HG02943 (cell line): Measurements from ENCODE around the gene NUP50.
"Not testable (repeated sequence)": the region's sequence is repeated elsewhere in the genome, so short reads cannot be mapped to it uniquely, and the experiment has no call there.

Experiments
- ATAC-seq: cut with Tn5 transposase; IDR thresholded peaks from one replicate; pipeline ENCODE4 v1.9.1; 2021; ENCODE audit warnings: mild to moderate bottlenecking, low read depth, moderate library complexity; ENCODE audit not compliant: unreplicated experiment

Gene NUP50

DNA sequence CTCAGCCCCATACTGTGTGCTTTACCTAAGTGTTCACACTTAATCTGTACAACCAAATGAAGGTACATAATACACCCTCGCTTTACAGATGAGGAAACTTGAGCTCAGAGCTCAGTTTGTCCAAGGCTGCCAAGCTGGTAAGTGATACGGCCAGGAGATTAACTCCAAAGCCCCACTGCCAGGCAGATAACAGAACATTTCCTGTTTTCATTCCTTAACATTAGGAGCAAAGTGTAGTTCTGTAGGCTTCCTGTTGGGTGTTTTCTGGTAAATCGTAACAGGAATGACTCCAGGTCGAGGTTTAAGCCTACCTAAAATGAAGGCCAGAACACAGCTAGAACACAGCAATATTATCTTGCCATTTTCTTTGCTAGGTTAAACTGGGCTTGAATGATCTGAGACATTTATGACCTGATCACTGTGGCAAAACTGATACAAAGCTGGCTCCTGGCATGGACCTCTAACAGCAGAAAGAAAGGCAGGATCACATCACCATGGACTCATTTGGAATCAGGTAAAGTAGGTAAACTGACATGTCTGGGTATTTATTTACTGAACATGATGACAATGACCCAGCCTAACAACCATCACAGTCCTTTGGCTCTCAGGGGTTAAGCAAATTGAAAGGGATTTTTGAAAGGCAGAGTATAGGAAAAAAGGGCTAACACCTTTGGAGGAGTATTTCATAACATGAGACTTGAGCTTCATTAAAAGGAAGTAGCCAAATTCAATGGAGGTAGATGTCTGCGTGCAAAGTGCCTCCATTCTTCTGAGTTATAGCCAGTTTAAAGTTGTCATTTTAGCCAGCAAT is 3.9 kb upstream of the NUP50 start:
- ATAC-seq, result no peak

GRCh38 chr22:45162531-45162930 is 1.2 kb upstream of the NUP50 start:
- ATAC-seq, result no peak

- no peak for ATAC-seq
Measured at GRCh38 chr22:45163099-45163450, 650 bp upstream of the NUP50 start.

GRCh38 chr22:45164270-45165088 is 754 bp downstream of the NUP50 start:
- ATAC-seq, result peak; percentile 35

DNA sequence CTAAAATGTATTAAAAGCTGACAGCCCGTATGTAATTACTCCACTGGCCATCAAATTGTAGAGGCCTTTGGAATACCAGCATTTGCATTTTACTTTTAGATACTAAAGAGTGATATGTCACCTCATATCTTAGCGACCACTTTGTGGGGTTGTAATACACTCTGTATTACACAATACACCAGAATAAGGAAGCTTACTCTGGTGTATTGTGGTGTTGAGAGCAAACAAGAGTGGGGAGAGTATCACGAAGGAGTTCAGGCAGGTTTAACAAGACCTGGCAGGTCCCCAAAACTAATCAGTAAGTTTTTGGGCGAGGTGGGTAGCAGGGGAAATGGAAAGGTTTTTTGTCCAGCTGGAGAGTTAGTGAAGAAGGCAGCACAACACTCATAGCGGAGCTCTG is 3.2 kb downstream of the NUP50 start:
- no peak for ATAC-seq

- no peak for ATAC-seq
Measured at GRCh38 chr22:45169591-45170466, 6.1 kb downstream of the NUP50 start.

GRCh38 chr22:45171830-45172229 is 8.1 kb downstream of the NUP50 start:
- ATAC-seq, result no peak

- no peak for ATAC-seq
Measured at GRCh38 chr22:45172881-45173585, 9.3 kb downstream of the NUP50 start.

DNA sequence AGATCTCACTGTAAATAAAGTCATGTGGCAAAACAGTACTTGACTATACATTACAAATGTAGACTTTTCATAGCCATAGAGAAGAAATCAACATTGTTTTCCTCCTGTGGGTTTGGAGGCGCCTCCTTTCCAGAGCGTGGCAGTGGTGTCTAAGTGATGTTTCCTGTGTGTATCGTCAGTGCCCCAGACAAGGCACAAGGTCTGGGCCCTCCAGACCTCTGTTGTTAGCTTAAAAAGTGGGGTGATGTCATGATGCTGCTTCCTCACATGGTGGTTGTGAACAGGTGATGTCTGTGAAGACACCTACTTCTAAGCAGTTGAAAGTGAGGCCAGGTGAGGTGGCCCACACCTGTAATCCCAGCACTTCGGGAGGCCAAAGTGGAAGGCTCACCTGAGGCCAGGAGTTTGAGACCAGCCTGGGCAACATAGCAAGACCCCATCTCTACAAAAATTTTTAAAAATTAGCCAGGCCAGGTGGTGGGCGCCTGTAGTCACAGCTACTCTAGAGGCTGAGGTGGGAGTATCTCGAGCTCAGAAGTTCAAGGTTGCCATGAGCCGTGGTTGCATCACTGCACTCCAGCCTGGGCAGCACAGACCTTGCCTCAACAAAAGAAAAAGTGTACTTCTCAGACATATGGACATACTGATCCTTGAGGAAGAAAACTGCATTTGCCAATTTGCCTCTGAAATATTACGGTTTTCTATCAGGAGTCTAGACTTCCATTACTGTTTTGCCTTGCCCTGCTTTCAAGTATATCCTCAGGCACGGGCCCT is 15.7 kb downstream of the NUP50 start:
- ATAC-seq, result no peak

DNA sequence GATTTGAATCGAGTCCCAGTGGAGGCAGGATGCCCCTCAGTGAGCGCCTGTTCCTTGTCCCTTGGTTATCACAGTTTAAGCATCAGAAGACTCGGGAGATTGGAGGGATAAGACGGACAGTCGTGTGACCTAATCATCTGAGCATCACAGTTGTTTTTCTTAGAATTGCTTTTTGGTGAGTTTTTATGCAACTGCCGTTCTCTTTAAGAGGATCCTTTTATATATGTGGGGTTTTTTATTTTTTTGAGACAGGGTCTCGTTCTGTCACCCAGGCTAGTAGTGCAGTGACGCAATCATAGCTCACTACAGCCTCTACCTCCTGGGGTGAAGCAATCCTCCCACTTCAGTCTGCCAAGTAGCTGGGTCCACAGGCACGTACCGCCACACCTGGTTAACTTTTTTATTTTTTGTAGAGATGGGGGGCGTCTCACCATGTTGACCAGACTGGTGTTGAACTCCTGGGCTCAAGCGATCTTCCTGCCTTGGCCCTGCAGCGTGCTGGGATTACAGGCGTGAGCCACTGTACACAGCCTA is 16.5 kb downstream of the NUP50 start:
- no peak for ATAC-seq

- ATAC-seq, result no peak
Measured at GRCh38 chr22:45181240-45181639, 17.5 kb downstream of the NUP50 start.

DNA sequence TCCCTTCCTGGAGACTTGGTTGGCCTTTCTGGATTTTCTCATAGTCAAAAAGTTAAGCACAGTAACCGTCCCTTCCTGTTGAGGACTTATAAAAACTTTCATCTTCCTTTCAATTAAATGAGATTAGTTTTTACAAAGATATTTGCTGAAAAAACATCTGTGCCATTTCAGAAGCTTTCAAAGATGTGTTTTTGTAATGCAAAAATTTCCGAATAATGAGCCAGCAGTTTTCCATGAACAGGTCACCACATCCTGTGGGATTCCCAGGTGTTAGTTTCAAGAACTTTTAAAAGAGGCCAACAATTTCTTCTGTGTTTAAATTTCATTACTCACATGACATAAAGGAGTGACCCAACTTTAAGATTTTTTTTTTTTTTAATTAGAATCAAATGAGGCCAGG is 18.0 kb downstream of the NUP50 start:
- no peak for ATAC-seq

DNA sequence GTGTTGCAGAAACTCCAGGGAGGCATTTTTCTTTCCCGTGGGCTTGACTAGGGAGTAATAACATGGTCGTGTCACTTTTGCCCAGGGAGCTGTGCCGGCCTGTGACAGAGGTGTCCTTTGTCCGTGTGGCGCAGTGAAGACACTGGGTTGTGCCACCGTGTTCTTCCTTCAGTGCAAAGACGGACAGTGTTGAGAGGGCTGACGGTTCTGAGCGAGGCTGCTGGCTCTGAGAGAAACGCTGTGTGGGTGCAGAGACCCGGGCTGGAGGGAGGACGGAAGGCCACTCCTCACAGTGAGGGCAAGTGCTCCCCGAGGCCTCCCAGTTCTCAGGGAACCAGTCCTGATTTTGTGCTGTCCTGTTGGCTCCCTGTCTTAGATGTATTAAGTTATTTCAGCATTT is 20.2 kb downstream of the NUP50 start:
- ATAC-seq, result no peak

- no peak for ATAC-seq
Measured at GRCh38 chr22:45185718-45186514, 22.2 kb downstream of the NUP50 start.

DNA sequence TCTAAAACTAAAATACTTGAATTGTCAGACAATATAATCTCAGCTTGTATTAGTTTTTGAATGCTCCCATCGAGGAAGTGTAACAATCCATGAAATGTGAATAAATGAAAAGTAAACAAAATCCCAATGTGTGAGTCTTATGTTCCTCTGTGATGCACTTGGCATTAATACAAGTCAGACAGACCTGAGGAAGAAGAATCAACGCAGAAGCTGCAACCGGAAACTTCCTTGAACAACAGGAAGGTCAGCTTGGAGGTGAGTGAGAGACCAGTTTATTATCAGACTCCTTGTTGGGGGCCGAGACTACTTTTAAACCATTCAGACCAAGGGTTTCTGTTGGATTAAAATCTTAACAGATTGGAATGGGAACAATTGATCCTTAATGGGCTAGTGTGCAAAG is 24.2 kb downstream of the NUP50 start:
- no peak for ATAC-seq

DNA sequence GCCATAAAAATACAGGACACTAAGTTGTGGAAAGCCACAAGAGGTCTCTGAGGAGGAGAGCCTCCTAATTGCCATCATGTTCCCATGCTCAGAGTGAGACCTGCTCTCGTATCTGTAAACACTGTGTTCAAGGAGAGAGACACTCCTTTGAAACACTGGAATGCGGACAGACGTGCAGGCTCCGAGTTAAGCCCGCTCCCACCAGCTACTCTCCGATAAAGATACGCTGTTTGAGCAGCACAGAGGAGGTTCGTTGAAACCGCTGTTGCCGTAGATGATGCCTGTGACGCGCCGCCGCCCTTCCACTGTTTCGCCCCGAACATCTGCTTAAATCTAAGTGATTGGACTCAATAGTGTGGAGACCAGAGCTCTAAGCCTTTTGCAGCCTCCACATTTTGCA is 25.1 kb downstream of the NUP50 start:
- no peak for ATAC-seq

DNA sequence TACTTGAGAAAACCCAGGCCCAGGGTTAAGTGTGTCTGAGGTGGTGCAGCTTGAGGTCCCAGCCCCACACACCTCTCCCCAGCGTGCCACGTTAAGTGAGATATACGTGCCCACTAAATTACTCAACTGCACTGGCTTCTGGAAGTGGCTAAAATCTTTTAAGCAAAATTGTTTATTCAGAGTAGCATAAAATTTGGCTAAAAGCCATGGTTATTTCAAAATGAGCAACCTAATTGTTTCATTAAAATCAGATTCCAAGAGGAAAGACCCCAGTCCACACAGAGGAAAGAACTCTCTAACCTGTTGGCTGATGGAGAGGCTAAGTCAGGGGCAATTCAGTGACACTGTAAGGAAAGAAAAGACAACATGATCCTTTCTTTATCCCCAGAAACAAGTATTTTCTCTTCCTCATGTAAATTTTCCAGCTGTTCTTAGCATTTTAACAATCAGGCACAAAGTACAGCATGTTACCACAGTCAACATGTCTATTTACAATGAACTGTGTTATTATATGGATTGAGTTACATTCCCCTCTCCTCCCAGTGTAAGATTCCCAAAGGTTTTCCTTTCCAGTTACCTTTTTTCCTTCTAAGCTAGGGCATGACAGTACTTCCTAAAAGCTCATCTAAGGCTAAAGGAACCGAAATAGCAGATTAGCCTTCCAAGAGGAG is 26.6 kb downstream of the NUP50 start:
- no peak for ATAC-seq

DNA sequence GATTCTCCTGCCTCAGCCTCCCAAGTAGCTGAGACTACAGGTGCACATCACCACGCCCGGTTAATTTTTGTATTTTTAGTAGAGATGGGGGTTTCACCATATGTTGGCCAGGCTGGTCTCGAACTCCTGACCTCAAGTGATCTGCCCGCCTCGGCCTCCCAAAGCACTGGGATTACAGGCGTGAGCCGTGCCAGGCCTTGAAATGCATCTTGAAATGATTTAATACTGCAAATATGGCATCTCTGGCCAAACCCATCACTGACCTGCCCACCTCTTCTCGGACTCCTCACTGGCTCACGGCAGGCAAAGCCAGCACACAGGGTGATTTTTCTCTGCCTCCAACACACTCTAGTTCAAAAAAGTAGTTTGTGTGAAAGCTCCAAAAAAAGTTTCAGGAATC is 28.0 kb downstream of the NUP50 start:
- ATAC-seq, result not testable (repeated sequence)
